Activated T-helper 1 cell treated with anti-CD3 and anti-CD28 coated beads, Interleukin-12 subunit alpha, Interleukin-12 subunit beta, Interleukin-2, Interleukin-4 antibody, amounts not matched to agents 30 ng/mL and 10 ng/mL and 1 ng/mL, durations not matched to agents 14 hours and 24 hours and 36 hours (primary cell): ENCODE measurements around the gene PACS1. TPM values are rescaled to one million over a fixed set of nuclear protein-coding genes. Genes with fewer than 3 reads are reported as not detected.

Experiments
- DNase-seq: peaks from one replicate; pipeline ENCODE4 v3.0.0; 2021; ENCODE audit warnings: low spot score
- H3K27ac Mint-ChIP-seq: one replicate; pipeline ENCODE4 v1.8.0; 2021; ENCODE audit warnings: mild to moderate bottlenecking, mixed read lengths
- H3K27me3 Mint-ChIP-seq: one replicate; pipeline ENCODE4 v1.8.0; 2022; ENCODE audit warnings: mild to moderate bottlenecking, moderate library complexity, mixed read lengths; ENCODE audit not compliant: insufficient read depth
- H3K36me3 Mint-ChIP-seq: one replicate; pipeline ENCODE4 v1.8.0; 2021; ENCODE audit warnings: low read depth, mixed read lengths
- H3K4me1 Mint-ChIP-seq: one replicate; pipeline ENCODE4 v1.8.0; 2021; ENCODE audit warnings: low read depth, mixed read lengths
- H3K4me3 Mint-ChIP-seq: one replicate; pipeline ENCODE4 v1.8.0; 2021; ENCODE audit warnings: mild to moderate bottlenecking, moderate library complexity, mixed read lengths
- H3K9me3 Mint-ChIP-seq: one replicate; pipeline ENCODE4 v1.8.0; 2021; ENCODE audit warnings: mixed read lengths
- intact Hi-C: fragments of 100-400 bp; cut with micrococcal nuclease; formaldehyde crosslinking; loops from one replicate; pipeline ENCODE4 v1.15.1; 2024
- total RNA-seq: library from RNA; stranded (reverse); gene quantifications from 2 replicates; pipeline ENCODE4 v1.2.3, GENCODE V29; 2022

PACS1 gene
- total RNA-seq, 1 donor from 2014 or later = 89.5 TPM

DNA sequence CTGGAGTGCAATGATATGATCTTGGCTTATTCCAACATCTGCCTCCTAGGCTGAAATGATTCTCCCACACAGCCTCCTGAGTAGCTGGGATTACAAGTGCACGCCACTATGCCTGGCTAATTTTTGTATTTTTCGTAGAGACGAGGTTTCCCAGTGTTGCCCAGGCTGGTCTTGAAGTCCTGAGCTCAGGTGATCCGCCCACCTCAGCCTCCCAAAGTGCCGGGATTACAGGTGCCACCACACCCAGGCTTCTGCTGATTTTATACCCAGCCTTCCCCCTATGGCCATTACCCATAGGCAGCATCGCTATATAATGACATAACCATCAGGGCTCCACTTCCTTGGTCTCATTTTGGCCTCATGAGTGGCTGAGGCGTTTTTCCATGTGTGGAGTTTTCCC lies 137.7 kb downstream of the PACS1 start:
- intact Hi-C loops = no loop called here

DNA sequence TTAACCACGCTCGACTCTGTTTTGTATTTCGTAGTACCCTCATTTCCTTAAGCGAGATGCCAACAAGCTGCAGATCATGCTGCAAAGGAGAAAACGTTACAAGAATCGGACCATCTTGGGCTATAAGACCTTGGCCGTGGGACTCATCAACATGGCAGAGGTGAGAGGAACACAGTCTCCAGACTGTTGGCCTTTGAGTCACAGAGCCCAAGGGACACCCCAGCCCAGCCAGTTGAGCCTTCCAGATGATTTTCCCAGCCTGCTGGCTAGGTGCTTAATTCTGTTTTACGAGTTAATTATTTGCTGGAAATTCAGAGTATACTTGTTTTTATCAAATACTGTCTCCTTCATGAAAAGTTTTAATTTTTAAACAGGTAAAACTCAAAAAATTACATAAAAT lies 141.0 kb downstream of the PACS1 start:
- DNase-seq = no peak
- intact Hi-C loops = no loop called here
- Mint-ChIP-seq H3K4me3 (no peak overlapping the region), H3K27me3 (no peaks in the 10 kb centered on the region), H3K27ac (no peak overlapping the region), H3K4me1 (peaks cover 5% of the 10 kb centered on the region), H3K36me3 (peaks cover 11% of the 10 kb centered on the region), H3K9me3 (no peaks in the 10 kb centered on the region)

More for the DNA sequence above, 137.7 kb downstream of the PACS1 start:
- DNase-seq = no peak
- H3K27ac Mint-ChIP-seq = no peak overlapping the region
- H3K4me3 Mint-ChIP-seq = no peak overlapping the region
- H3K27me3 Mint-ChIP-seq = no peaks in the 10 kb centered on the region
- H3K36me3 Mint-ChIP-seq = peaks cover 9% of the 10 kb centered on the region
- H3K4me1 Mint-ChIP-seq = peaks cover 5% of the 10 kb centered on the region
- H3K9me3 Mint-ChIP-seq = peaks cover 14% of the 10 kb centered on the region

DNA sequence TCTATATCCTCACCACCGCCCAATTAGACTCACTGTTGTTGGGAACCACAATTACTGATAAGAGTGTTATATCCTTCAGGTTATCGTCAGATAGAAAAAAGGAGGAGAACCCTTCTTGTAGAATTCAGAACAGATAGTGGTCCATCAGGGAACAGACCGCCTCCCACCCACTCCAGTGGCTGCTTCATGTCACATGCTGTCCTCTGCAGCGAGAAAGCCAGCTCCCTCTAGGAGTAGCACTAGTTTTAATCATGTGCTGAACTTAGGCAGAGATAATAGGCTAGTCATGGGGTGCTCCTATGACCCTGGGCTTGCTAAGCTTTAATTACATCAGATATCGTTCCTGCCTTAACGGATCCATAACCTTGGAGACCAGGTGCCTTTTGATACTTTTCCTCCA lies 146.8 kb downstream of the PACS1 start:
- Mint-ChIP-seq H3K4me1 (peaks cover 4% of the 10 kb centered on the region), H3K27ac (no peak overlapping the region), H3K36me3 (peaks cover 24% of the 10 kb centered on the region), H3K4me3 (no peak overlapping the region), H3K27me3 (no peaks in the 10 kb centered on the region), H3K9me3 (no peaks in the 10 kb centered on the region)
- DNase-seq = no peak
- intact Hi-C loops = no loop called here

DNA sequence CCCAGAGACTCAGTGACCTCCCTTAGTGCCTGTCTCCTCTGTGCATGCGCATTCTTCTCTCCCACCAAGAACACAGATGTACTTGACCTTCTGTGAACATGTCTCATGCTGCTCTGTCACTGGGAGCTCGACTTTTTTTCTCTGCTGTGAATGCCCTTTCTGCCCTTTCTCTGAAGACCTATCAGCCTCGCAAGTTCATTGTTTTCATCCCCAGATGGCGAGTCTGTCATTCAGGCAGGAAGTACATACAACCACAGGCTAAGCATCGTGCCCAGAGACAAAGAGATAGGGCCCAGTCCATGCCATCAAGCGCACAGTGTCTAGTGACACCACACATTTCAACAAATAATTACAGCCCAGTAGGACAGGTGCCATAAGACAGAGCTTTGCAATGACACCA lies 148.0 kb downstream of the PACS1 start:
- Mint-ChIP-seq H3K27ac (no peak overlapping the region), H3K4me3 (no peak overlapping the region), H3K4me1 (peaks cover 13% of the 10 kb centered on the region), H3K36me3 (peaks cover 26% of the 10 kb centered on the region), H3K27me3 (no peaks in the 10 kb centered on the region), H3K9me3 (no peaks in the 10 kb centered on the region)
- intact Hi-C loops = no loop called here
- no peak for DNase-seq

DNA sequence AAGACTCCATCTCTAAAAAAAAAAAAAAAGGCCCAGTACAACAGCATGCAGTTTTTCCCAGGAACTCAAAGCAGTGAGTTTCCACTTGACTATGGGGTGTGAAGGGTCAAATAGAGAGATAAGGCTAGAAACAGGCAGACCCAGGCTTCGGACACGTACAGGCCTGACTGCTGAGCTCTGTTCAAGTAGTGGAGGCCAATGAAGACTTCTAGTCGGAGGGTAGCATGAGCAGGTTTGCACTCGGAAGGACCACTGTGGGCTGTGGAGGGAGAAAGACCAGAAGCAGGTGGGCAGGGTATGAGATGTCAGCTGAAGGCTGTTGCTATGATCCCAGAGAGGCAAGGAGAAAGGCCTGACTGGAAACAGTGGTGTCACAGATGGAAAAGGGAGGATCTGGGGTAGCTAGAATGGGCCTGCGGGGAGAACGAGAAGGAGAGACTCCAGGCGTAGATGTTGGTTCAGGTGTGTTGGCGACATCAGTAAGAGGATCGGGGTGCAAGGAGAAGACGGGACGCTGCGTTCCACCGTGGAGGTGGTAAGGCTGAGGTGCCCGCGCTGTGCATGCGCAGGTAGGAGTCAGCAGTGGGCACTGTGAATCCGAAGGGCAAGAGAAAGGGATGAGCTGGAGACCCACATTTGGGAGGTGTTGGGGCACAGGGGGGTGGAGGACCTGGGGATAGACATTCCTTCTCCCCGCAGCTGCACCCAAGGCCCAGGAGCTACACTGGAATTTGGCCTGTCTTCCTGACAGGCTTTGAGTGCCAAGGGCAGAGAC lies 149.0 kb downstream of the PACS1 start:
- intact Hi-C loops = no loop called here
- Mint-ChIP-seq H3K4me3 (no peak overlapping the region), H3K36me3 (peaks cover 22% of the 10 kb centered on the region), H3K9me3 (no peaks in the 10 kb centered on the region), H3K4me1 (peaks cover 13% of the 10 kb centered on the region), H3K27me3 (no peaks in the 10 kb centered on the region), H3K27ac (peak overlapping the region; percentile 36)
- no peak for DNase-seq

- intact Hi-C loops = no loop called here
- H3K27ac Mint-ChIP-seq = peak overlapping the region; percentile 67
- no peaks in the 10 kb centered on the region for H3K27me3 Mint-ChIP-seq
- H3K9me3 Mint-ChIP-seq = no peaks in the 10 kb centered on the region
- no peak overlapping the region for H3K4me3 Mint-ChIP-seq
- peaks cover 13% of the 10 kb centered on the region for H3K4me1 Mint-ChIP-seq
- peaks cover 20% of the 10 kb centered on the region for H3K36me3 Mint-ChIP-seq
- DNase-seq = no peak
These were observed 149.9 kb downstream of the PACS1 start for GRCh38 chr11:66219846-66220565.

- Mint-ChIP-seq H3K36me3 (peaks cover 21% of the 10 kb centered on the region), H3K27ac (peak overlapping the region; percentile 13), H3K27me3 (no peaks in the 10 kb centered on the region), H3K4me3 (no peak overlapping the region), H3K9me3 (no peaks in the 10 kb centered on the region), H3K4me1 (peaks cover 13% of the 10 kb centered on the region)
- intact Hi-C loops = no loop called here
- no peak for DNase-seq
These were observed 150.5 kb downstream of the PACS1 start for GRCh38 chr11:66220566-66220935.

GRCh38 chr11:66221012-66221411 lies 150.9 kb downstream of the PACS1 start:
- H3K9me3 Mint-ChIP-seq = no peaks in the 10 kb centered on the region
- H3K4me1 Mint-ChIP-seq = peaks cover 14% of the 10 kb centered on the region
- intact Hi-C loops = no loop called here
- H3K4me3 Mint-ChIP-seq = no peak overlapping the region
- H3K36me3 Mint-ChIP-seq = peaks cover 21% of the 10 kb centered on the region
- no peak for DNase-seq
- peak overlapping the region; percentile 97 for H3K27ac Mint-ChIP-seq
- no peaks in the 10 kb centered on the region for H3K27me3 Mint-ChIP-seq

DNA sequence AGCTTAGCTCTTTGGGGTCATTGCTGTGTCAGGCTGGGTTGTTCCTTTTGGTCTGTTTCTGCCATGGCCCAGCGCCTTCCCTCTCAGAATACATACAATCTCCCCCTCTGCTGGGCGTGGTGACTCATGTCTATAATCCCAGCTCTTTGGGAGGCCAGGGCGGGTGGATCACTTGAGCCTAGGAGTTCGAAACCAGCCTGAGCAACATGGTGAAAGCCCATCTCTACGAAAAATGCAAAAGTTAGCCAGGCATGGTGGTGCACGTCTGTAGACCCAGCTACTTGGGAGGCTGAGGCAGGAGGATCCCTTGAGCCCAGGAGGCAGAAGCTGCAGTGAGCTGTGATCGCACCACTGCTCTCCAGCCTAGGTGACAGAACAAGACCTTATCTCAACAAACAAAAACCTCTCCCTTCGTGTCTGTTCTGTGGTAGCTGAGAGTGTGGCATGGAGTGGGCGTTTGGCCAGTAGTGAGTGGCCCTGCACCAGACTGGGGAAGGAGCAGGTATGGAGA lies 151.7 kb downstream of the PACS1 start:
- DNase-seq = no peak
- Mint-ChIP-seq H3K9me3 (no peaks in the 10 kb centered on the region), H3K4me3 (peak overlapping the region; percentile 20), H3K27me3 (no peaks in the 10 kb centered on the region), H3K4me1 (peaks cover 20% of the 10 kb centered on the region), H3K36me3 (peaks cover 16% of the 10 kb centered on the region), H3K27ac (peak overlapping the region; percentile 97)
- intact Hi-C loops = loop anchor here (1.0 kb wide), 7 partner anchors 37 to 148 kb away; partner anchors contain the start of gene YIF1A

GRCh38 chr11:66222358-66223149 lies 152.5 kb downstream of the PACS1 start:
- Mint-ChIP-seq H3K36me3 (peaks cover 16% of the 10 kb centered on the region), H3K27ac (peak overlapping the region; percentile 97), H3K4me1 (peaks cover 20% of the 10 kb centered on the region), H3K4me3 (peak overlapping the region; percentile 20), H3K9me3 (no peaks in the 10 kb centered on the region), H3K27me3 (no peaks in the 10 kb centered on the region)
- DNase-seq = peak; percentile 92
- intact Hi-C loops = loop anchor here (1.0 kb wide), 7 partner anchors 36 to 149 kb away; partner anchors contain the start of gene YIF1A

- Mint-ChIP-seq H3K4me1 (peaks cover 20% of the 10 kb centered on the region), H3K27me3 (no peaks in the 10 kb centered on the region), H3K4me3 (no peak overlapping the region), H3K9me3 (no peaks in the 10 kb centered on the region), H3K27ac (no peak overlapping the region), H3K36me3 (peaks cover 13% of the 10 kb centered on the region)
- intact Hi-C loops = no loop called here
- no peak for DNase-seq
These were observed 154.3 kb downstream of the PACS1 start for GRCh38 chr11:66224226-66224855.

DNA sequence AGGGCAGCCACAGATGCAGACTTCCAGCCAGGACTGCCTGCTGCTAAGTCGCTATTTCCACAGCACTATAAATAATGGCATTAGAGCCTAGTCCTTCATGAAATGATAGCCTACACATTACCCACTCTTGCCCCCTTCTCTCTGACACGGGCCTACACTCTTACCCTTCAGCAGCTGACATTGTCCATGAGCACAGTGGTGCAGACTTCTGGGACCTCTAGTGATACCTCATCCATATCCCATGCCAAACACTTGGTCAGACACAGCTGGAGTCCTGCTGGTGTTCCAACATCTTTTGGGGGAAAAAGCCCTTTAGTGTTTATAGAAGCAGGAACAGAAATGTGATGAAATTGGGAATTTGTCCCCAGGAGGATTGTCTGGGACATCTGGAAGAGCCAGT lies 155.0 kb downstream of the PACS1 start:
- Mint-ChIP-seq H3K4me3 (no peak overlapping the region), H3K27ac (no peak overlapping the region), H3K27me3 (no peaks in the 10 kb centered on the region), H3K36me3 (peaks cover 16% of the 10 kb centered on the region), H3K9me3 (no peaks in the 10 kb centered on the region), H3K4me1 (peaks cover 20% of the 10 kb centered on the region)
- intact Hi-C loops = no loop called here
- DNase-seq = no peak
